ENCODE data around the gene GATA6.
A peak's percentile ranks its signal among the peaks of the same experiment; 100 is the strongest.
"Not testable (repeated sequence)": the region's sequence is repeated elsewhere in the genome, so short reads cannot be mapped to it uniquely, and the experiment has no call there.

GATA6 gene

GRCh38 chr18:22174341-22175145 lies 5.2 kb downstream of the GATA6 start:
- DNase-seq (ENCODE audit: low read depth) = no peak
- Histone ChIP-seq H3K9me3 (ENCODE audit: control insufficient read depth, low read length) (no peaks in the 10 kb centered on the region), H3K27me3 (replicated peaks; ENCODE audit: control insufficient read depth, insufficient read depth, low read length) (no peaks in the 10 kb centered on the region), H3K9ac (ENCODE audit: low read length) (peak overlapping the region; percentile 11), H3K4me3 (ENCODE audit: low read length) (peak overlapping the region; percentile 95), H3K36me3 (ENCODE audit: control insufficient read depth, insufficient read depth, low read length, severe bottlenecking) (peaks cover 4% of the 10 kb centered on the region), H3K4me1 (ENCODE audit: control insufficient read depth, insufficient read depth, low read length) (peaks cover 19% of the 10 kb centered on the region)

- DNase-seq (ENCODE audit: low read depth) = no peak
- H3K4me1 ChIP-seq (ENCODE audit: control insufficient read depth, insufficient read depth, low read length) = peaks cover 19% of the 10 kb centered on the region
- H3K27me3 ChIP-seq (replicated peaks; ENCODE audit: control insufficient read depth, insufficient read depth, low read length) = no peaks in the 10 kb centered on the region
- no peaks in the 10 kb centered on the region for H3K9me3 ChIP-seq (ENCODE audit: control insufficient read depth, low read length)
- H3K36me3 ChIP-seq (ENCODE audit: control insufficient read depth, insufficient read depth, low read length, severe bottlenecking) = peaks cover 4% of the 10 kb centered on the region
- no peak overlapping the region for H3K4me3 ChIP-seq (ENCODE audit: low read length)
- no peak overlapping the region for H3K9ac ChIP-seq (ENCODE audit: low read length)
Measured at GRCh38 chr18:22175346-22175745, 6.0 kb downstream of the GATA6 start.

GRCh38 chr18:22176420-22177326 lies 7.3 kb downstream of the GATA6 start:
- peaks cover 19% of the 10 kb centered on the region for H3K4me1 ChIP-seq (ENCODE audit: control insufficient read depth, insufficient read depth, low read length)
- no peak for DNase-seq (ENCODE audit: low read depth)
- no peaks in the 10 kb centered on the region for H3K9me3 ChIP-seq (ENCODE audit: control insufficient read depth, low read length)
- H3K36me3 ChIP-seq (ENCODE audit: control insufficient read depth, insufficient read depth, low read length, severe bottlenecking) = peaks cover 10% of the 10 kb centered on the region
- H3K9ac ChIP-seq (ENCODE audit: low read length) = no peak overlapping the region
- H3K27me3 ChIP-seq (replicated peaks; ENCODE audit: control insufficient read depth, insufficient read depth, low read length) = no peaks in the 10 kb centered on the region
- H3K4me3 ChIP-seq (ENCODE audit: low read length) = no peak overlapping the region

- Histone ChIP-seq H3K4me3 (ENCODE audit: low read length) (no peak overlapping the region), H3K9ac (ENCODE audit: low read length) (no peak overlapping the region), H3K9me3 (ENCODE audit: control insufficient read depth, low read length) (no peaks in the 10 kb centered on the region)
Measured at GRCh38 chr18:22177327-22177871, 8.0 kb downstream of the GATA6 start.

GRCh38 chr18:22179174-22179573 lies 9.8 kb downstream of the GATA6 start:
- Histone ChIP-seq H3K36me3 (ENCODE audit: control insufficient read depth, insufficient read depth, low read length, severe bottlenecking) (peaks cover 33% of the 10 kb centered on the region), H3K27me3 (replicated peaks; ENCODE audit: control insufficient read depth, insufficient read depth, low read length) (no peaks in the 10 kb centered on the region), H3K9me3 (ENCODE audit: control insufficient read depth, low read length) (no peaks in the 10 kb centered on the region), H3K4me1 (ENCODE audit: control insufficient read depth, insufficient read depth, low read length) (peaks cover 8% of the 10 kb centered on the region), H3K4me3 (ENCODE audit: low read length) (no peak overlapping the region), H3K9ac (ENCODE audit: low read length) (no peak overlapping the region)
- DNase-seq (ENCODE audit: low read depth) = peak; percentile 39

More at GRCh38 chr18:22177327-22177871, 8.0 kb downstream of the GATA6 start:
- no peaks in the 10 kb centered on the region for H3K27me3 ChIP-seq (replicated peaks; ENCODE audit: control insufficient read depth, insufficient read depth, low read length)
- peaks cover 15% of the 10 kb centered on the region for H3K36me3 ChIP-seq (ENCODE audit: control insufficient read depth, insufficient read depth, low read length, severe bottlenecking)
- no peak for DNase-seq (ENCODE audit: low read depth)
- H3K4me1 ChIP-seq (ENCODE audit: control insufficient read depth, insufficient read depth, low read length) = peaks cover 16% of the 10 kb centered on the region

GRCh38 chr18:22179631-22180030 lies 10.2 kb downstream of the GATA6 start:
- Histone ChIP-seq H3K4me1 (ENCODE audit: control insufficient read depth, insufficient read depth, low read length) (peaks cover 8% of the 10 kb centered on the region), H3K27me3 (replicated peaks; ENCODE audit: control insufficient read depth, insufficient read depth, low read length) (no peaks in the 10 kb centered on the region), H3K36me3 (ENCODE audit: control insufficient read depth, insufficient read depth, low read length, severe bottlenecking) (peaks cover 37% of the 10 kb centered on the region), H3K9ac (ENCODE audit: low read length) (no peak overlapping the region), H3K9me3 (ENCODE audit: control insufficient read depth, low read length) (no peaks in the 10 kb centered on the region), H3K4me3 (ENCODE audit: low read length) (no peak overlapping the region)
- DNase-seq (ENCODE audit: low read depth) = no peak

GRCh38 chr18:22180722-22181121 lies 11.3 kb downstream of the GATA6 start:
- Histone ChIP-seq H3K4me3 (ENCODE audit: low read length) (no peak overlapping the region), H3K4me1 (ENCODE audit: control insufficient read depth, insufficient read depth, low read length) (peaks cover 8% of the 10 kb centered on the region), H3K36me3 (ENCODE audit: control insufficient read depth, insufficient read depth, low read length, severe bottlenecking) (peaks cover 47% of the 10 kb centered on the region), H3K27me3 (replicated peaks; ENCODE audit: control insufficient read depth, insufficient read depth, low read length) (no peaks in the 10 kb centered on the region), H3K9me3 (ENCODE audit: control insufficient read depth, low read length) (no peaks in the 10 kb centered on the region), H3K9ac (ENCODE audit: low read length) (no peak overlapping the region)
- no peak for DNase-seq (ENCODE audit: low read depth)

GRCh38 chr18:22182884-22183697 lies 13.7 kb downstream of the GATA6 start:
- peaks cover 8% of the 10 kb centered on the region for H3K4me1 ChIP-seq (ENCODE audit: control insufficient read depth, insufficient read depth, low read length)
- H3K9ac ChIP-seq (ENCODE audit: low read length) = no peak overlapping the region
- no peak overlapping the region for H3K4me3 ChIP-seq (ENCODE audit: low read length)
- no peak for DNase-seq (ENCODE audit: low read depth)
- no peaks in the 10 kb centered on the region for H3K27me3 ChIP-seq (replicated peaks; ENCODE audit: control insufficient read depth, insufficient read depth, low read length)
- no peaks in the 10 kb centered on the region for H3K9me3 ChIP-seq (ENCODE audit: control insufficient read depth, low read length)
- H3K36me3 ChIP-seq (ENCODE audit: control insufficient read depth, insufficient read depth, low read length, severe bottlenecking) = peaks cover 57% of the 10 kb centered on the region

GRCh38 chr18:22183698-22184170 lies 14.3 kb downstream of the GATA6 start:
- Histone ChIP-seq H3K36me3 (ENCODE audit: control insufficient read depth, insufficient read depth, low read length, severe bottlenecking) (peaks cover 53% of the 10 kb centered on the region), H3K27me3 (replicated peaks; ENCODE audit: control insufficient read depth, insufficient read depth, low read length) (no peaks in the 10 kb centered on the region), H3K4me3 (ENCODE audit: low read length) (no peak overlapping the region), H3K9ac (ENCODE audit: low read length) (no peak overlapping the region), H3K9me3 (ENCODE audit: control insufficient read depth, low read length) (no peaks in the 10 kb centered on the region), H3K4me1 (ENCODE audit: control insufficient read depth, insufficient read depth, low read length) (peaks cover 8% of the 10 kb centered on the region)
- DNase-seq (ENCODE audit: low read depth) = no peak

- DNase-seq (ENCODE audit: low read depth); H3K27me3 ChIP-seq (replicated peaks; ENCODE audit: control insufficient read depth, insufficient read depth, low read length); H3K4me3 ChIP-seq (ENCODE audit: low read length); H3K9me3 ChIP-seq (ENCODE audit: control insufficient read depth, low read length); H3K4me1 ChIP-seq (ENCODE audit: control insufficient read depth, insufficient read depth, low read length); H3K9ac ChIP-seq (ENCODE audit: low read length): not testable (repeated sequence)
- peaks cover 53% of the 10 kb centered on the region for H3K36me3 ChIP-seq (ENCODE audit: control insufficient read depth, insufficient read depth, low read length, severe bottlenecking)
Measured at GRCh38 chr18:22184573-22184972, 15.2 kb downstream of the GATA6 start.

Data from adipocyte (in vitro differentiated cells).